Dermis lymphatic vessel endothelial cell (primary cell): ENCODE measurements around the gene GYS1. TPM values are rescaled to one million over a fixed set of nuclear protein-coding genes. Genes with fewer than 3 reads are reported as not detected.

ENCODE experiments used
- total RNA-seq: library from RNA; depleted of rRNA; stranded (reverse); fragments of >200 nt; gene quantifications from 2 replicates; pipeline ENCODE4 v1.2.1, GENCODE V29; 2014

Gene GYS1
- total RNA-seq, result 13.4 and 13.8 TPM in 2 replicates

DNA sequence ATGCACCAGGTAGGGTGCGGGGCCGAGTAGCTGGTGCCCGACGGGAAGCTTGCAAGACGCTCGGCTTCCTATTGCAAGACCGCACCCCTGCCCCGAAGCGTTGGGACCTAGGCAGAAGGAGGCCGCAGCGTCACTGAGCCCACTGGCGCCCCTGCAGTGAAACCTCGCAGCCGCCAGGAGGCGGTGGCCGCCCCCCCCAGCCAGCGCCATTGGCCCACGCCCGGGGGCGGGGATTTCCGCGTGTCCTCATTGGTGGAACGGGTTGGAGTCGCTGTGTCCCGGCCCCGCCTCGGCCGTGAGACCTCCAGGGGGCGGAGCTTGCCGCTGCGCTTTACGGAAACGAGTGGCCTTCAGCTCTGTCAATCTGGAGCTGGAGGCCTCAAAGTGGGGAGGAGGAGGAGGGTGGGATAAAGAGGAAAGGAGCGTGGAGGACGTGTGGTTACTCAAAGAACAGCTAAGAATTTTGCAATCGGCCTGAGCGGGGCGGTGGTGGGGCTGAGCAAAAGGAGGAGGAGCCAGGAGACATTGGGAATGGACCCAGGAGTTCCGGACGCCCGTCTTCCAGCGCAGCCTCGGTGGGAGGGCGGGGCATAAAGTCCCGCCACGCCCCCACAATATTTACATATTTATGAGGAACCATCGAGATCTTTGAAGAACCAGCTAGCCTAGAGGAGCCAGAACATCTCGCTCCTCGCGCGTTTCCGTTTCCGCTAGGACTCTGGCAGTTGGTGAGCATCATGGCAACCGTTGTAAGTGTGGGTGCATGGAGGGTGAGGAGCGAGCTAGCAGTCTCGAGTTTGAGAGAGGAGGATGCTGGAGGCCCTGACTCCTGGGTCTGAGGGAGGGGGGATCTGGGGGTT is at the start of gene GYS1, which contains the start of gene RUVBL2:
GYS1 (minus strand) TSS at position 135 of the 860 bp plus-strand sequence. CDS start 197 bp downstream, outside the sequence.
RUVBL2 (plus strand) TSS at position 713 of the 860 bp plus-strand sequence; CDS start at position 738, 25 bp downstream.

DNA sequence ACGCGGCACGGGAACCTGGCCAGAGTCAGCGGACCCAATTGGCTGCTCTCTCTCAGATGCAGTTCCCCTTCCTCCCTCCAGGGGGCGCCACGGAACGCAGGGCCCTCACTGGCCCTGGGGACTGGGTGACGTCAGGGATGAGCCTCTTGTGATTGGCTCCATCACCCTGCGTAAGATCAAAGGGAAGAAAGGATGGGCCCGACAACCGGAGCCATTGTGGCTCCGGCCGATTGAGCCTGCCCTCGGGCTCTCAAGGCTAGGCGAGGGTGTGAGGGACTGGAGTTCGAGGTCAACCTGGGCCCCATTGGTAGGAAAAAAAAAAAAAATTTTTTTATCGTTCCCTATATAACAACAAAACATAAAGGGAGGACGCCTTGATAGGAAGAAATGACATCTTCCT is 43.7 kb upstream of the GYS1 start, which contains the start of gene CGB1:
CGB1 (minus strand) TSS at position 81 of the 400 bp plus-strand sequence. CDS start 184 bp downstream, outside the sequence.

DNA sequence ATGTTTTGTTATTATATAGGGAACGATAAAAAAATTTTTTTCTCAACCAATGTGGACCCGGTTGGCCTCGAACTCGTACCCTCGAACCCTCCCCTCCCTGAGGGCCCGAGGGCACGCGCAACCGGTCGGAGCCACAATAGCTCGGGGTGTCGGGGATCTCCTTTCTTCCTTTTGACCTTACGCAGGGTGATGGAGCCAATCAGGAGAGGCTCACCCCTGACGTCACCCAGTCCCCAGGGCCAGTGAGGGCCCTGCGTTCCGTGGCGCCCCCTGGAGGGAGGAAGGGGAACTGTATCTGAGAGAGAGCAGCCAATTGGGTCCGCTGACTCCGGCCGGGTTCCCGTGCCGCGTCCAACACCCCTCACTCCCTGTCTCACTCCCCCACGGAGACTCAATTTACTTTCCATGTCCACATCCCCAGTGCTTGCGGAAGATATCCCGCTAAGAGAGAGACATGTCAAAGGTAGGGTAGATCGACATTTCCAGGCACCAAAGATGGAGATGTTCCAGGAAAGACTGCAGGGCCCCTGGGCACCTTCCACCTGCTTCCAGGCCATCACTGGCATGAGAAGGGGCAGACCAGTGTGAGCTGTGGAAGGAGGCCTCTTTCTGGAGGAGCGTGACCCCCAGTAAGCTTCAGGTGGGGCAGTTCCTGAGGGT is 38.7 kb upstream of the GYS1 start, which contains the start of gene CGB2:
CGB2 (plus strand) TSS at position 249 of the 660 bp plus-strand sequence; CDS start at position 455, 206 bp downstream.

GRCh38 chr19:49024233-49024632 is 31.1 kb upstream of the GYS1 start, which contains the start of gene CGB3:
TSS of gene CGB3 (minus strand) at chr19:49024333. CDS start at chr19:49023971, 362 bp downstream.

GRCh38 chr19:49017041-49017665 is 24.0 kb upstream of the GYS1 start, which contains the start of gene LHB:
TSS of gene LHB (minus strand) at chr19:49017091. CDS start at chr19:49017081, 10 bp downstream.

GRCh38 chr19:48965040-48965805 is 27.9 kb downstream of the GYS1 start, which contains the start of gene FTL:
TSS of gene FTL (plus strand) at chr19:48965309. CDS start at chr19:48965508, 199 bp downstream.

DNA sequence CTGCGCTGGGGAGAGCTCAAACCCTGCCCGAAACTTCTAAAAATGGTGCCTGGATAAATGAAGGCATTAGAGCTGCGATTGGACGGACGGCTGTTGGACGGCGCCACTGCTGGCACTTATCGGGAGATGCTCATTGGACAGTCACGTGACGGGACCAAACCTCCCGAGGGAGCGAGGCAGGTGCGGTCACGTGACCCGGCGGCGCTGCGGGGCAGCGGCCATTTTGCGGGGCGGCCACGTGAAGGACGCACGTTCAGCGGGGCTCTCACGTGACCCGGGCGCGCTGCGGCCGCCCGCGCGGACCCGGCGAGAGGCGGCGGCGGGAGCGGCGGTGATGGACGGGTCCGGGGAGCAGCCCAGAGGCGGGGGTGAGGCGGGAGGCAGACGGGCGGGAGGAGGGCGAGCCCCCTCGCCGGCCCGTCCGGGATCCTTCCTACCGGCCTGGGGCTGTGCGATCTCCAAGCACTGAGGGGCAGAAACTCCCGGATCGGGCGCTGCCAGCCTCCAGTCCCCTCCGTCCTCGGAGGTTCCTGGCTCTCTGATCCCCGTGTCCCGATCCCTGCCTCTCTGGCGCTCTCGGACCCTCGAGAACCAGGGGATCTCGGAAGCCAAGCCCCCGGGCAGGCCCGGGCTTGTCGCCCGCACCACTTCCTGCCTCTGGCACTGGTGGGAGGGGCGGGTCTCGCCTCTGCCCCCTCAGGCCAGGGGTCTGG is 38.4 kb downstream of the GYS1 start, which contains the start of gene BAX:
BAX (plus strand) TSS at position 281 of the 713 bp plus-strand sequence; CDS start at position 335, 54 bp downstream.

GRCh38 chr19:48933382-48933932 is 59.7 kb downstream of the GYS1 start, which contains the start of gene DHDH:
TSS of gene DHDH (plus strand) at chr19:48933699. CDS start at chr19:48933722, 23 bp downstream.

Other genes starting within 250 kb of the GYS1 start
- 0.43 and 0.52 TPM in 2 replicates for gene IZUMO1, start 246.4 kb downstream of the GYS1 start, total RNA-seq
- gene FUT1, start 240.7 kb downstream of the GYS1 start, total RNA-seq, result 7.8 and 9.8 TPM in 2 replicates
- not detected in 2 replicates for gene FGF21, start 237.8 kb downstream of the GYS1 start, total RNA-seq
- gene BCAT2, start 182.3 kb downstream of the GYS1 start, total RNA-seq, result 23.5 and 26.8 TPM in 2 replicates
- 3.0 and 6.2 TPM in 2 replicates for gene HSD17B14, start 156.8 kb downstream of the GYS1 start, total RNA-seq
- gene PLEKHA4, start 124.7 kb downstream of the GYS1 start, total RNA-seq, result 5.3 and 7.6 TPM in 2 replicates
- 34.9 and 52.9 TPM in 2 replicates for gene PPP1R15A, start 120.9 kb downstream of the GYS1 start, total RNA-seq
- 0.09 and 0.11 TPM in 2 replicates for gene TULP2, start 94.6 kb downstream of the GYS1 start, total RNA-seq
- gene NUCB1, start 93.0 kb downstream of the GYS1 start, total RNA-seq, result 142 and 143 TPM in 2 replicates
- not detected in 2 replicates for gene DHDH, start 59.6 kb downstream of the GYS1 start, total RNA-seq
- gene BAX, start 38.4 kb downstream of the GYS1 start, total RNA-seq, result 71.3 and 87.3 TPM in 2 replicates
- gene FTL, start 28.0 kb downstream of the GYS1 start, total RNA-seq, result 786 and 994 TPM in 2 replicates
- 106 and 141 TPM in 2 replicates for gene RUVBL2, start 578 bp upstream of the GYS1 start, total RNA-seq
- 0.17 and 0.22 TPM in 2 replicates for gene LHB, start 23.8 kb upstream of the GYS1 start, total RNA-seq
- not detected in 2 replicates for gene CGB3, start 31.0 kb upstream of the GYS1 start, total RNA-seq
- gene CGB2, start 38.6 kb upstream of the GYS1 start, total RNA-seq, result not detected in 2 replicates
- gene CGB1, start 43.6 kb upstream of the GYS1 start, total RNA-seq, result not detected in 2 replicates
- gene CGB5, start 50.5 kb upstream of the GYS1 start, total RNA-seq, result not detected in 2 replicates
- not detected in 2 replicates for gene CGB8, start 55.8 kb upstream of the GYS1 start, total RNA-seq
- gene CGB7, start 64.4 kb upstream of the GYS1 start, total RNA-seq, result not detected in 2 replicates
- gene NTF4, start 71.5 kb upstream of the GYS1 start, total RNA-seq, result not detected in 2 replicates
- gene KCNA7, start 79.4 kb upstream of the GYS1 start, total RNA-seq, result under 0.01 TPM in 1 of 2 replicates, not detected in the other
- 149 and 151 TPM in 2 replicates for gene SNRNP70, start 92.1 kb upstream of the GYS1 start, total RNA-seq
- gene LIN7B, start 121.1 kb upstream of the GYS1 start, total RNA-seq, result 1.2 and 2.8 TPM in 2 replicates
- 0.43 TPM in 2 replicates for gene C19orf73, start 125.8 kb upstream of the GYS1 start, total RNA-seq
- gene PPFIA3, start 126.2 kb upstream of the GYS1 start, total RNA-seq, result 6.6 and 8.0 TPM in 2 replicates
- under 0.01 TPM in 1 of 2 replicates, not detected in the other for gene HRC, start 162.1 kb upstream of the GYS1 start, total RNA-seq
- 16.2 and 17.2 TPM in 2 replicates for gene TRPM4, start 164.5 kb upstream of the GYS1 start, total RNA-seq